22Rv1 (cell line): Measurements from ENCODE around the gene AHCYL1.

Experiments
- CTCF ChIP-seq: fragments of 450-650 bp; IDR thresholded peaks from 2 replicates; pipeline ENCODE4 v1.5.1; 2017; ENCODE audit warnings: mild to moderate bottlenecking
- ZFX ChIP-seq: fragments of 450-650 bp; IDR thresholded peaks from 2 replicates; pipeline ENCODE4 v1.6.1; 2017; ENCODE audit warnings: antibody characterized with exemption, borderline replicate concordance

GRCh38 chr1:110034451-110035235 lies 50.1 kb downstream of the AHCYL1 start, which contains the start of gene STRIP1:
- TF ChIP-seq CTCF (no peak), ZFX (no peak)
